GM12865 (cell line): ENCODE measurements around the gene PDE3A.

Source experiments
- DNase-seq: peaks from one replicate; pipeline ENCODE4 v3.0.0; 2010; ENCODE audit warnings: low read depth
- H3K4me3 ChIP-seq: 2 replicates; pipeline ENCODE4 v1.5.1; 2011; ENCODE audit warnings: mild to moderate bottlenecking, low read depth, low read length, control low read depth
- CTCF ChIP-seq: IDR thresholded peaks from 2 replicates; pipeline ENCODE4 v1.5.1; 2011; ENCODE audit warnings: low read length, control low read depth, low read depth, inconsistent platforms; ENCODE audit not compliant: insufficient read depth; ENCODE audit errors: missing control alignments

PDE3A gene

DNA sequence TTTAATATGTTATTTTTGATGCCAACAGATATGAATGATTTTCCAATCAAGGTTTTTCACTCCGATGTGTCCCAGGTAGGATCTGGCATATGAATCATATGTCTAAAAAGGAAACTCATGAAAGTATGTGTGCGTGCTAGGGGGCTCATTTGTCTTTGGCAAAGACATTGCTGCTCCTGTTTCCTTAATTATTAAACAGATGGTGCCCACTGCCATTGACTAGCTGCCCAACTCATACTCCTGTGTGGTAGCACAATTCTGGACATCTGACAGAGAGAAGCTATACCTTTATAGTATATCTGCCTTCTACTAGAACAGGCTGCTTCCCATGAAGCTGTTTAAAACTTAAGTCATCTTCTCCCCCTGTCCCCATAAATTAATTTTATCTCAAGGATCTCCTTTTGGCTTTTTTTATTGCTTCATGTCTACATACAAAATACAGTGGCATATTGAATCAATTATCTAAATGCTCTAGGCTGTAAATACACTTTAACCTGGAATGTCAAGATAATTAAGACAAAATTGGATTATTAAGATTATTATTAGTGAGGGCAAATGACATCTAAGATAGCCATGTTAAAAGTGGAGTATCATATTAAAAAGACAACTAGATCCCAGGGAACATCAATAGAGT lies 1.4 kb upstream of the PDE3A start:
- no peak for TF ChIP-seq CTCF
- H3K4me3 ChIP-seq = no peak overlapping the region
- DNase-seq = no peak

- DNase-seq = no peak
- no peak overlapping the region for H3K4me3 ChIP-seq
- no peak for TF ChIP-seq CTCF
These were observed 689 bp upstream of the PDE3A start for GRCh38 chr12:20367583-20368113.

DNA sequence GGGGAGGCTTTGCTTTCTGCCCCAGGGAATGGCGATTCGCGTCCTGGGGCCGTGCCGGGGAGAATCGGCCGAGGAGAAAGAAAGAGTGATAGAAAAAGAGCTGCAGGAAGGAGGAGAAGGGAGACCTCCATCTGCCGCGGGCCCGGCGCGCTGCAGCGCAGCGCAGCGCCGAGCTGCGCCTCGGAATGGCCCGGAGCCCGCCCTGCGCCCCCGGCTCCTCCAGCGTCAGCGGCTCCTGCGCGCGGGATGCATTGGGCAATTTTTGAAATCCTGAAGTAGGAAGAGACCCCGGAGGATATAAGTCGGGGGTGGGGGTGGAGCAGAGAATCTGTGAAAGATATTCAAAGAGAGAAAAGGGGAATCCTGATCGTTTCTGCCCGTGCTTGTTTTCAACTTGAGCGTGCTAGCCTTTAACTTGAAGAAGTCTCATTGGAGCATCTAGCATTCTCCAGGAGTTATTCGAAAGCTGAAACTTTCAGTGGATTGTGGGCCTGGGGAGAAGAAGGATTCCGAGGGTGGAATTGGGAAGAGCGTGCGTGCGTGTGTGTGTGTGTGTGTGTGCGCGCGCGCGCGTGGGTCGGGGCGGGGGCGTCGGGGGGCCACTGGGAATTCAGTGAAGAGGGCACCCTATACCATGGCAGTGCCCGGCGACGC lies 441 bp downstream of the PDE3A start:
- TF ChIP-seq CTCF = no peak
- DNase-seq = no peak
- H3K4me3 ChIP-seq = 0 out of 2 replicates have a peak overlapping the region, but pooled peaks have one; percentile 20

DNA sequence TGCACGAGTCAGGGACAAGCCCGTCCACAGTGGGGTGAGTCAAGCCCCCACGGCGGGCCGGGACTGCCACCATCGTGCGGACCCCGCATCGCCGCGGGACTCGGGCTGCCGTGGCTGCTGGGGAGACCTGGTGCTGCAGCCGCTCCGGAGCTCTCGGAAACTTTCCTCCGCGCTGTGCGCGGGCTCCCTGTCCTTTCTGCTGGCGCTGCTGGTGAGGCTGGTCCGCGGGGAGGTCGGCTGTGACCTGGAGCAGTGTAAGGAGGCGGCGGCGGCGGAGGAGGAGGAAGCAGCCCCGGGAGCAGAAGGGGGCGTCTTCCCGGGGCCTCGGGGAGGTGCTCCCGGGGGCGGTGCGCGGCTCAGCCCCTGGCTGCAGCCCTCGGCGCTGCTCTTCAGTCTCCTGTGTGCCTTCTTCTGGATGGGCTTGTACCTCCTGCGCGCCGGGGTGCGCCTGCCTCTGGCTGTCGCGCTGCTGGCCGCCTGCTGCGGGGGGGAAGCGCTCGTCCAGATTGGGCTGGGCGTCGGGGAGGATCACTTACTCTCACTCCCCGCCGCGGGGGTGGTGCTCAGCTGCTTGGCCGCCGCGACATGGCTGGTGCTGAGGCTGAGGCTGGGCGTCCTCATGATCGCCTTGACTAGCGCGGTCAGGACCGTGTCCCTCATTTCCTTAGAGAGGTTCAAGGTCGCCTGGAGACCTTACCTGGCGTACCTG lies 1.1 kb downstream of the PDE3A start:
- no peak for DNase-seq
- TF ChIP-seq CTCF = no peak
- no peak overlapping the region for H3K4me3 ChIP-seq

GRCh38 chr12:20370014-20370386 lies 1.7 kb downstream of the PDE3A start:
- TF ChIP-seq CTCF = no peak
- no peak overlapping the region for H3K4me3 ChIP-seq
- no peak for DNase-seq

- no peak overlapping the region for H3K4me3 ChIP-seq
These were observed 2.7 kb downstream of the PDE3A start for GRCh38 chr12:20370866-20371519.

More at GRCh38 chr12:20370866-20371519, 2.7 kb downstream of the PDE3A start:
- no peak for TF ChIP-seq CTCF
- DNase-seq = no peak
